Measurements from ENCODE around the gene NRCAM.

DNA sequence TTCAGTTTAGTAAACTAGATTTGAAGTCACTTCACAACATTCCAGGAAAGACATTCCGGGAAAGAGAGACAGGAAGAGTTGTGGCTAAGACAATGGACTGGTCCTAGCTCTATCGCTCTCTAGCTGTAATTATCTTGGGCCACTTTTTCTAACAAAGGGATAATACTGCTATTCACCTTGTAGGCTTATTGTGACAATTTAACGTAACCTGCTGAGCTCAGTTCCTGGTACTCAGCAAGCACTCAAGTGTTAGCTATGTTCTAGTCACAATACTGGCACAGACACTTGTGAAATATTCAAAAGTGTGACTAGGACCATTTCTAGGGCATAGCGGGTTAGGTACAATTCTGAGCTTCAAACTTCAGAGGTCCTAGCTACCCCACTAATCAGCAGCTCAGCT, 12.0 kb upstream of the NRCAM start:
- TF ChIP-seq, protein P1, sequence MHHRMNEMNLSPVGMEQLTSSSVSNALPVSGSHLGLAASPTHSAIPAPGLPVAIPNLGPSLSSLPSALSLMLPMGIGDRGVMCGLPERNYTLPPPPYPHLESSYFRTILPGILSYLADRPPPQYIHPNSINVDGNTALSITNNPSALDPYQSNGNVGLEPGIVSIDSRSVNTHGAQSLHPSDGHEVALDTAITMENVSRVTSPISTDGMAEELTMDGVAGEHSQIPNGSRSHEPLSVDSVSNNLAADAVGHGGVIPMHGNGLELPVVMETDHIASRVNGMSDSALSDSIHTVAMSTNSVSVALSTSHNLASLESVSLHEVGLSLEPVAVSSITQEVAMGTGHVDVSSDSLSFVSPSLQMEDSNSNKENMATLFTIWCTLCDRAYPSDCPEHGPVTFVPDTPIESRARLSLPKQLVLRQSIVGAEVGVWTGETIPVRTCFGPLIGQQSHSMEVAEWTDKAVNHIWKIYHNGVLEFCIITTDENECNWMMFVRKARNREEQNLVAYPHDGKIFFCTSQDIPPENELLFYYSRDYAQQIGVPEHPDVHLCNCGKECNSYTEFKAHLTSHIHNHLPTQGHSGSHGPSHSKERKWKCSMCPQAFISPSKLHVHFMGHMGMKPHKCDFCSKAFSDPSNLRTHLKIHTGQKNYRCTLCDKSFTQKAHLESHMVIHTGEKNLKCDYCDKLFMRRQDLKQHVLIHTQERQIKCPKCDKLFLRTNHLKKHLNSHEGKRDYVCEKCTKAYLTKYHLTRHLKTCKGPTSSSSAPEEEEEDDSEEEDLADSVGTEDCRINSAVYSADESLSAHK (tag by site-specific recombination; IDR thresholded peaks at IDR 0.05): no peak
- TF ChIP-seq CTCF (tag by site-specific recombination; IDR thresholded peaks at IDR 0.05) (no peak), ZNF311 (tag by site-specific recombination; IDR thresholded peaks at IDR 0.05; ENCODE audit: borderline replicate concordance) (no peak), ZNF354C (tag by site-specific recombination; IDR thresholded peaks at IDR 0.05; ENCODE audit: borderline replicate concordance, low read depth) (no peak), ZNF558 (tag by site-specific recombination; IDR thresholded peaks at IDR 0.05) (no peak), ZNF350 (tag by site-specific recombination; IDR thresholded peaks at IDR 0.05) (no peak), BCL11A (tag by site-specific recombination; IDR thresholded peaks at IDR 0.05; ENCODE audit: low read depth) (no peak)
- TF ChIP-seq, protein P2, sequence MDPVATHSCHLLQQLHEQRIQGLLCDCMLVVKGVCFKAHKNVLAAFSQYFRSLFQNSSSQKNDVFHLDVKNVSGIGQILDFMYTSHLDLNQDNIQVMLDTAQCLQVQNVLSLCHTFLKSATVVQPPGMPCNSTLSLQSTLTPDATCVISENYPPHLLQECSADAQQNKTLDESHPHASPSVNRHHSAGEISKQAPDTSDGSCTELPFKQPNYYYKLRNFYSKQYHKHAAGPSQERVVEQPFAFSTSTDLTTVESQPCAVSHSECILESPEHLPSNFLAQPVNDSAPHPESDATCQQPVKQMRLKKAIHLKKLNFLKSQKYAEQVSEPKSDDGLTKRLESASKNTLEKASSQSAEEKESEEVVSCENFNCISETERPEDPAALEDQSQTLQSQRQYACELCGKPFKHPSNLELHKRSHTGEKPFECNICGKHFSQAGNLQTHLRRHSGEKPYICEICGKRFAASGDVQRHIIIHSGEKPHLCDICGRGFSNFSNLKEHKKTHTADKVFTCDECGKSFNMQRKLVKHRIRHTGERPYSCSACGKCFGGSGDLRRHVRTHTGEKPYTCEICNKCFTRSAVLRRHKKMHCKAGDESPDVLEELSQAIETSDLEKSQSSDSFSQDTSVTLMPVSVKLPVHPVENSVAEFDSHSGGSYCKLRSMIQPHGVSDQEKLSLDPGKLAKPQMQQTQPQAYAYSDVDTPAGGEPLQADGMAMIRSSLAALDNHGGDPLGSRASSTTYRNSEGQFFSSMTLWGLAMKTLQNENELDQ (tag by site-specific recombination; IDR thresholded peaks at IDR 0.05; ENCODE audit: low read depth): no peak
